AG10803 (cell line): Measurements from ENCODE around the gene DYNLT5.
"Not testable (repeated sequence)": the region's sequence is repeated elsewhere in the genome, so short reads cannot be mapped to it uniquely, and the experiment has no call there.

Experiments used
- DNase-seq: peaks from one replicate; pipeline ENCODE4 v3.0.0; 2010; ENCODE audit warnings: low read depth
- H3K4me3 ChIP-seq: 2 replicates; pipeline ENCODE4 v1.5.1; 2011; ENCODE audit warnings: mild to moderate bottlenecking, low read length, control low read depth
- TF ChIP-seq, protein P1 (sequence below): conservative IDR thresholded peaks from 2 replicates; pipeline ENCODE4 v1.5.1; 2011; ENCODE audit warnings: mild to moderate bottlenecking, low read length, control low read depth, inconsistent platforms

The DYNLT5 gene

DNA sequence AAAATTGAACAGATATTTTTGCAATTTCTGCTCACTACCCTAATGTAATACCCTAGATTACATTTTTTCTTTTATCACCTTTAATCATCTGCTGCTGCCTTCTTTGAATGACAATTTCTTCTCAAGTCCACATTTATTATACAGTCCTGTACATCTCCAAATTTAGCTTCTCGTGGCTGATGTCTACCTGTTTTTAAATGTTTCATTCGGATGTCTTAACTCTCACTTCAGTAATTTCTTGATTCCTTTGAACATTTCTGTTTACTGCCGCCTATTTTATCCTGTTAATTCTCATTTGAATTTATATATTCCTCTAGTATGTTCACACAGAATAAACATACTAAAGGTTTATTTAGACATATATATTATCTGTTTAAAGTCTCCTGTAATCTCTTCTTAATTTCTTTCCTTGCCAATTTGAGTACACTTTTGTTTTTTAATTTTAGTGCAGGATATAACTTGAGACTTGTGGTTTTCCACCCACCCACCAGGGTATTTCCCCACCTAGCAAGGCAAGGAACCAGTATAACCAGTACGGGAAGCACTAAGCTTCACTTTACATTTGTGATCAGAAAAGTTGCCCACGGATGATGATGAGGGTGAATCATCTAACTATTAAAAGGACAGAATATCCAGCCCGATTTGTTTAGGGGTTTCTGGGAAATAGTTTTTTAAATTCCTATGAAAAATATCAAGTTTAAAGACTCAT, 36.1 kb downstream of the DYNLT5 start:
- TF ChIP-seq, protein P1, sequence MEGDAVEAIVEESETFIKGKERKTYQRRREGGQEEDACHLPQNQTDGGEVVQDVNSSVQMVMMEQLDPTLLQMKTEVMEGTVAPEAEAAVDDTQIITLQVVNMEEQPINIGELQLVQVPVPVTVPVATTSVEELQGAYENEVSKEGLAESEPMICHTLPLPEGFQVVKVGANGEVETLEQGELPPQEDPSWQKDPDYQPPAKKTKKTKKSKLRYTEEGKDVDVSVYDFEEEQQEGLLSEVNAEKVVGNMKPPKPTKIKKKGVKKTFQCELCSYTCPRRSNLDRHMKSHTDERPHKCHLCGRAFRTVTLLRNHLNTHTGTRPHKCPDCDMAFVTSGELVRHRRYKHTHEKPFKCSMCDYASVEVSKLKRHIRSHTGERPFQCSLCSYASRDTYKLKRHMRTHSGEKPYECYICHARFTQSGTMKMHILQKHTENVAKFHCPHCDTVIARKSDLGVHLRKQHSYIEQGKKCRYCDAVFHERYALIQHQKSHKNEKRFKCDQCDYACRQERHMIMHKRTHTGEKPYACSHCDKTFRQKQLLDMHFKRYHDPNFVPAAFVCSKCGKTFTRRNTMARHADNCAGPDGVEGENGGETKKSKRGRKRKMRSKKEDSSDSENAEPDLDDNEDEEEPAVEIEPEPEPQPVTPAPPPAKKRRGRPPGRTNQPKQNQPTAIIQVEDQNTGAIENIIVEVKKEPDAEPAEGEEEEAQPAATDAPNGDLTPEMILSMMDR: no peak
- H3K4me3 ChIP-seq: no peak overlapping the region
- DNase-seq: no peak

DNA sequence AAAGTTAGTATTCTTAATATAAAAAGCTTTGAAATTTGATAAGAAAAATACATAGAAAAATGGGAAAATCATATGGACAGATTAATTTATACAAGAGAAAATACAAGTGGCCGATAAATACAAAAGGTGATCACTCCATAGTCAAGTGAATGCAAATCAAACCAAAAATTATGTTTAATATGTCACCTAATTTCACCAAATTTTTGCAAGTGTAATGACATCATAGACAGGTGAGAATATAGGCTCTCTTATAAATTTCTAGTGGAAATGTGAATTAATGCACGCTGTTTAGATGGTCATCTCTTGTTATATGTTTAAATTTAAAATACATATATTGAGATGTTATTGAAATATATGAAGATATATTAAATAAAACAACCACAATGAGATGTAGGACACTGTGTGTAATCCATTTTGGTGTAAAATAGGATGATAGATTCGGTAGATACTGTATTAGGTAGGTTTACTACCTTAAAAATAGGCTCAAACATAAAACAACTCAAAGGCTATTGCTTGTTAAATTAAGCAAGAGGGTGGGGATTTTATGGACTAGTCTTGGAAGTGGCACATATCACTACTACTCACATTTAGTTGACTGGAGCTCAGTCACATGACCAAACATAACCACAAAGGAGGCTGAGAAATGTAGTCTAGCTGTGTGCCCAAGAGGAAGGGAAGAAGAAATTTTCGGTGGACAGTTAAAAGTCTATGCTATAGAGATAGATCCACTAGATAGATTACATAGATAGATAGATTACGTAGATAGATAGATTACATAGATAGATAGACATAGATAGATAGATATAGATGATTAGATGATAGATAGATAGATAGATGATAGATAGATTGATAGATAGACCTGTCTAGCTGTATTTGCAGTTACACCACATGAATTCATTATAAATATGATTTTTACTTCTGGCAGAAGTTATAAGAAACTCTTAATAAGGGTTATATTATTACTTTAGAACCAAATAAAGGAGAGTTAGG, 39.7 kb downstream of the DYNLT5 start:
- TF ChIP-seq, protein P1: no peak
- DNase-seq: no peak
- H3K4me3 ChIP-seq: no peak overlapping the region

DNA sequence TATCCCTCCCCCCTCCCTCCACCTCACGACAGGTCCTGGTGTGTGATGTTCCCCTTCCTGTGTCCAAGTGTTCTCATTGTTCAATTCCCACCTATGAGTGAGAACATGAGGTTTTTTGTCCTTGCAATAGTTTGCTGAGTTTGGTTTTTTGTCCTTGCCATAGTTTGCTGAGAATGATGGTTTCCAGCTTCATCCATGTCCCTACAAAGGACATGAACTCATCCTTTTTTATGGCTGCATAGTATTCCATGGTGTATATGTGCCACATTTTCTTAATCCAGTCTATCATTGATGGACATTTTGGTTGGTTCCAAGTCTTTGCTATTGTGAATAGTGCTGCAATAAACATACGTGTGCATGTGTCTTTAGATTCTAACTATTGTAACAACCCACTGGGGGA, 43.6 kb downstream of the DYNLT5 start:
- not testable (repeated sequence) for H3K4me3 ChIP-seq, DNase-seq

DNA sequence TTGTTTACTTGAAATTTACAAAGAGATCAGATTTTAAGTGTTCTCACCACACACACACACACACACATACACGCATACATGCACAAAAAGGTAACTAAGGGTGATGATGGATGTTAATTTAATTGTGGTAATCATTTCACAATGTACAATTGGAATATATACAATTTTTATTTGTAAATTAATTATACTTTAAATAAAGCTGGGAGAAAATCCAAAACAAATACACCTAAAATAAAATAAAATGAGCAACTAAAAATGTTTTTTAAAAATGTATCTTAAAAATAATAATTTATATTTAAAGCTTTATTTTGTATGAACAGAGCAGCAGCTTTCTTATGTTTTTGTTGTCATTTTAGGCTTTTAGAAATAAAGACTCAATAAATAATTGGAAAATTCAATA, 57.0 kb downstream of the DYNLT5 start:
- TF ChIP-seq, protein P1: no peak

DNA sequence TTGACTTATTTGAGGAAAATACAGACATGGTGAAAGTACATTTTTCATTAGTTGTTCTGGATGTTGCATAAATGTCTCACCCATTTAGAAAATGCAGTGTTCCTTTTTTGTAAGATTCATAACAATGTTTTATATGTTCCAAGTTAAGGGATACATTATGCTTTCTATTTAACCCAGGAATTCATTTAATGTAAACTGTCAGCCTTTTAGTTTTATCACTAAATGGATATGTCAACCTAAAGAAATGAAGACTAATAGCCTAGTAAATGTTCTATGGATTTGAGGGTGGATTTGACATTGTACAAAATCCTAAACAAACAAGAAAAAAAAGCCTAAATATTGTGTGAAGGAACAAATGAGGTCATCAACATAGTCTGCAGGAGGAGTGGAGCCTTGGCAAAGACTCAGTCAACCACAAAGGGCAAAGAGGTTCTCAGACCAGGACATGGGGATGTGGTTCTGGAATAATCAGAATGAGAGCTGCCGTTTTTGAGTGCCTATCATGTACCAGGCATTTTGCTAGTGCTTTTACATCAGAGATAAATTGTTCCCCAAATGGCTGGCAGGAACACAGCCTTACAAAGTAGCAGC, 57.6 kb downstream of the DYNLT5 start:
- DNase-seq: peak; percentile 5
- no peak overlapping the region for H3K4me3 ChIP-seq
- TF ChIP-seq, protein P1: no peak

More for the DNA sequence above, 57.0 kb downstream of the DYNLT5 start:
- no peak overlapping the region for H3K4me3 ChIP-seq
- no peak for DNase-seq

DNA sequence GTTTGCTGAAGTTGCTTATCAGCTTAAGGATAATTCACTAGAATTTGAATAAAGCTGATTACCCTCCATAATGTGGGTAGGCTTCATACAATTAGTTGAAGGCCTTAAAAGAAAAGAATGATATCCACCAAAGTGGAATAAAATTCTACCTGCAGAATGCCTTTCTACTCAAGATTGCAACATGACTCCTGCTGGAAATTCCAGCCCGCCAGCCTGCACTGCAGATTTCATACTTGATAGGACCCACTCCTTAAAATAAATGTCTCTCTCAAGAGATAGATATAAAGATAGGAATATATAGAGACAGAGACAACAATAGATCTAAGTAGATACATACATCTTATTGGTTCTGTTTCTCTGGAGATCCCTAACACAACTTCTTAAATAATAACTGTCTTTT, 72.5 kb downstream of the DYNLT5 start:
- TF ChIP-seq, protein P1: no peak
- H3K4me3 ChIP-seq: no peak overlapping the region
- DNase-seq: no peak
